Measurements from ENCODE around the gene PARVG.

- TF ChIP-seq, protein P1, sequence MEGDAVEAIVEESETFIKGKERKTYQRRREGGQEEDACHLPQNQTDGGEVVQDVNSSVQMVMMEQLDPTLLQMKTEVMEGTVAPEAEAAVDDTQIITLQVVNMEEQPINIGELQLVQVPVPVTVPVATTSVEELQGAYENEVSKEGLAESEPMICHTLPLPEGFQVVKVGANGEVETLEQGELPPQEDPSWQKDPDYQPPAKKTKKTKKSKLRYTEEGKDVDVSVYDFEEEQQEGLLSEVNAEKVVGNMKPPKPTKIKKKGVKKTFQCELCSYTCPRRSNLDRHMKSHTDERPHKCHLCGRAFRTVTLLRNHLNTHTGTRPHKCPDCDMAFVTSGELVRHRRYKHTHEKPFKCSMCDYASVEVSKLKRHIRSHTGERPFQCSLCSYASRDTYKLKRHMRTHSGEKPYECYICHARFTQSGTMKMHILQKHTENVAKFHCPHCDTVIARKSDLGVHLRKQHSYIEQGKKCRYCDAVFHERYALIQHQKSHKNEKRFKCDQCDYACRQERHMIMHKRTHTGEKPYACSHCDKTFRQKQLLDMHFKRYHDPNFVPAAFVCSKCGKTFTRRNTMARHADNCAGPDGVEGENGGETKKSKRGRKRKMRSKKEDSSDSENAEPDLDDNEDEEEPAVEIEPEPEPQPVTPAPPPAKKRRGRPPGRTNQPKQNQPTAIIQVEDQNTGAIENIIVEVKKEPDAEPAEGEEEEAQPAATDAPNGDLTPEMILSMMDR (IDR thresholded peaks at IDR 0.05) = no peak
- TF ChIP-seq POLR2A (IDR thresholded peaks at IDR 0.05) (no peak), EP300 (IDR thresholded peaks at IDR 0.05) (no peak)
Observed at GRCh38 chr22:44173154-44173553, 7.6 kb upstream of the PARVG start.
